Endothelial cell of umbilical vein (primary cell): ENCODE measurements around the gene AK9.

Experiments
- EZH2 ChIP-seq: IDR thresholded peaks from 2 replicates; pipeline ENCODE4 v1.6.1; 2012; ENCODE audit warnings: borderline replicate concordance, low read depth, mild to moderate bottlenecking, moderate library complexity, low read length, inconsistent platforms; ENCODE audit not compliant: severe bottlenecking
- FOS ChIP-seq: IDR thresholded peaks from 2 replicates; pipeline ENCODE4 v1.6.1; 2011; ENCODE audit warnings: mild to moderate bottlenecking, low read length, moderate library complexity, borderline replicate concordance; ENCODE audit not compliant: insufficient read depth
- JUN ChIP-seq: IDR thresholded peaks from 2 replicates; pipeline ENCODE4 v1.6.1; 2011; ENCODE audit warnings: borderline replicate concordance, low read depth; ENCODE audit not compliant: insufficient read length, insufficient read depth
- POLR2A ChIP-seq: IDR thresholded peaks from 2 replicates; pipeline ENCODE4 v1.6.1; 2012; ENCODE audit warnings: low read depth, mild to moderate bottlenecking, control low read depth, low read length
- POLR2AphosphoS5 ChIP-seq: IDR thresholded peaks from 2 replicates; pipeline ENCODE4 v1.6.1; 2012; ENCODE audit warnings: low read depth, mild to moderate bottlenecking, control low read depth, low read length, moderate library complexity; ENCODE audit not compliant: insufficient read depth
- TF ChIP-seq, protein P1 (sequence below), 2 donors: IDR thresholded peaks; 1 replicate in 1 of 2; 2 replicates in 1 of 2; pipeline ENCODE4 v1.5.1; 2011; ENCODE audit warnings: low read length in 2 of 2, mild to moderate bottlenecking in 2 of 2, moderate library complexity in 2 of 2, control low read depth in 1 of 2, inconsistent platforms in 1 of 2, low read depth in 1 of 2; ENCODE audit not compliant: insufficient read depth in 1 of 2; ENCODE audit errors: extremely low read depth in 1 of 2
- TF ChIP-seq, protein P2 (sequence below): IDR thresholded peaks from 2 replicates; pipeline ENCODE4 v1.6.1; 2011; ENCODE audit not compliant: insufficient read depth, insufficient read length

DNA sequence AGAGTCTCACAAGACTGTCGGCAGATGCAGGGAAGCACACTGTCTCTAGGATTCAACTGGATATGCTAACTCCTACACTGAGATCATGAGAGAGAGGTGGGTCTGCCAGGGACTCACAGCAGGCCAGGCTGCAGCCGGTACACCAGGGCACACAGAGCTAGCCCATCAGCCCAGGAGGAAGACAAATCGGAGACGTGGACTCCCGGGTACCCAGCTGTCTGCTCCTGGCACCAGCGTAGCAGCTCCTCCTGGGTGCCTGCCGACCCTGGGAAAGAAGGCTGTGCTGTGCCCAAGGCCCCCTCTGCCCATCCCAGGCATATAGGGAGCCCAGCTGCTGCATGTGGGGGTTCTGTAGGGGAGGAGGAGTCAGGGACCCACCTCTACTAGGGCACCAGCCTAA, 242.4 kb downstream of the AK9 start:
- TF ChIP-seq, protein P1, sequence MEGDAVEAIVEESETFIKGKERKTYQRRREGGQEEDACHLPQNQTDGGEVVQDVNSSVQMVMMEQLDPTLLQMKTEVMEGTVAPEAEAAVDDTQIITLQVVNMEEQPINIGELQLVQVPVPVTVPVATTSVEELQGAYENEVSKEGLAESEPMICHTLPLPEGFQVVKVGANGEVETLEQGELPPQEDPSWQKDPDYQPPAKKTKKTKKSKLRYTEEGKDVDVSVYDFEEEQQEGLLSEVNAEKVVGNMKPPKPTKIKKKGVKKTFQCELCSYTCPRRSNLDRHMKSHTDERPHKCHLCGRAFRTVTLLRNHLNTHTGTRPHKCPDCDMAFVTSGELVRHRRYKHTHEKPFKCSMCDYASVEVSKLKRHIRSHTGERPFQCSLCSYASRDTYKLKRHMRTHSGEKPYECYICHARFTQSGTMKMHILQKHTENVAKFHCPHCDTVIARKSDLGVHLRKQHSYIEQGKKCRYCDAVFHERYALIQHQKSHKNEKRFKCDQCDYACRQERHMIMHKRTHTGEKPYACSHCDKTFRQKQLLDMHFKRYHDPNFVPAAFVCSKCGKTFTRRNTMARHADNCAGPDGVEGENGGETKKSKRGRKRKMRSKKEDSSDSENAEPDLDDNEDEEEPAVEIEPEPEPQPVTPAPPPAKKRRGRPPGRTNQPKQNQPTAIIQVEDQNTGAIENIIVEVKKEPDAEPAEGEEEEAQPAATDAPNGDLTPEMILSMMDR (IDR thresholded peaks at IDR 0.05; ENCODE audit: extremely low read depth in 1 of 2, insufficient read depth in 1 of 2, low read depth in 1 of 2, low read length in 2 of 2) = no peak
- TF ChIP-seq POLR2A (no peak), EZH2 (no peak), FOS (no peak), POLR2AphosphoS5 (no peak), JUN (no peak)
- TF ChIP-seq, protein P2, sequence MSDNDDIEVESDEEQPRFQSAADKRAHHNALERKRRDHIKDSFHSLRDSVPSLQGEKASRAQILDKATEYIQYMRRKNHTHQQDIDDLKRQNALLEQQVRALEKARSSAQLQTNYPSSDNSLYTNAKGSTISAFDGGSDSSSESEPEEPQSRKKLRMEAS = no peak
